Uterine smooth muscle cell (primary cell): Measurements from ENCODE around the gene ZNF521. TPM values are rescaled to one million over a fixed set of nuclear protein-coding genes. Genes with fewer than 3 reads are reported as not detected.

Source experiments
- total RNA-seq: library from RNA; depleted of rRNA; stranded (reverse); fragments of >200 nt; gene quantifications from 2 replicates; pipeline ENCODE4 v1.2.3, GENCODE V29; 2014

The ZNF521 gene
- 33.6 and 36.4 TPM in 2 replicates for total RNA-seq

DNA sequence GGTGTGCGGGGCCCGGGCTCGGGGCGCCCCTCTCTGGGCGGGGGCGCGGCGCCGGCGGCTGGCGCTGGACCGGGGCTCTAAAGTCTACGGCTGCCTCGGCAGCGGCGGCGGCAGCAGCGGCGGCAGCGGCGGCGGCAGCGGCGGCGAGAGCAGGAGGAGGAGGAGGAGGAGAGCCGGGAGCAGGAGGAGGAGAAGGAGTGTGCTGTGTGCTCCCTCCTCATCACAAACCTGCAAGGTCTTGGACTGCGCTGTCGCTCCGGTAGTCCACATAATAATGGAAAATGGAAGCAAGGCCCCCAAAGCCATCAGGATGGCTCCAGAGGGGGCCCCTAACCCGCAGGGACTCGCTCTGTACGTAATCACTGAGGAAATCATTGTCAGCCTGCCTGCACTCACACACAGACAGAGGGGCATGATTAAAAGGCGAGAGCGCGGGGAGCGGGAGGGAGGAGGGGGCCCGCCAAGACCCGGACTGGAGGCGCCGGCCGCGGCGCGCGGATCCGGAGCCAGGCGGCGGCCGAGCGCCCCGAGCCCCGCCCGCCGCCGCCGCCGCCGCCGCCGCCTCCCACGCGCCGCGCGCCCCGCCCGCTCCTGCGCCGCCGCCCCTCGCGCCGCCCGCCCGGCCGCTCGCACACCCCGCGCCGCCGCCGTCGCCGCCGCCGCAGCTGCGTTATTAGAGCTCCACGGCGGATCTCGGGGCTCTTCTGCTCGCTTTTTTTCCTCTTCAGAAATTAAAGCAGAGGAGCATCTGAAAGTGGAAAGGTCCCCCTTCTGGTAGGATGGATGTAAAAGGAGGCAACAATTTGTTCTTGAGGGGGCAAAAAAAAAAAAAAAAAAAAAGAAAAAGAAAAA, at the start of gene ZNF521:
TSS of gene ZNF521 (minus strand) at position 390 of the 852 bp plus-strand sequence. CDS start 1,220 bp downstream, outside the sequence.

